Endodermal cell (in vitro differentiated cells): Measurements from ENCODE around the gene LHPP. TPM values are rescaled to one million over a fixed set of nuclear protein-coding genes. Genes with fewer than 3 reads are reported as not detected.

Experiments used
- DNase-seq: peaks from one replicate; pipeline ENCODE4 v3.0.0-alpha.2; 2017
- H3K27ac ChIP-seq: 2 replicates; pipeline ENCODE4 v1.5.1; 2013; ENCODE audit warnings: mild to moderate bottlenecking, low read depth, low read length, moderate library complexity
- H3K27me3 ChIP-seq: 2 replicates; pipeline ENCODE4 v1.6.1; 2013; ENCODE audit warnings: mild to moderate bottlenecking, low read length, moderate library complexity; ENCODE audit not compliant: insufficient read depth, control insufficient read depth, poor library complexity, severe bottlenecking
- H3K36me3 ChIP-seq: 2 replicates; pipeline ENCODE4 v1.7.0; 2013; ENCODE audit warnings: mild to moderate bottlenecking, low read length, moderate library complexity; ENCODE audit not compliant: control insufficient read depth, insufficient read depth
- H3K4me1 ChIP-seq: one replicate; pipeline ENCODE4 v1.7.0; 2013; ENCODE audit warnings: low read length; ENCODE audit not compliant: control insufficient read depth, insufficient read depth
- H3K4me3 ChIP-seq: 2 replicates; pipeline ENCODE4 v1.5.1; 2013; ENCODE audit warnings: mild to moderate bottlenecking, low read length, moderate library complexity
- H3K9ac ChIP-seq: 2 replicates; pipeline ENCODE4 v1.6.1; 2013; ENCODE audit warnings: mild to moderate bottlenecking, low read length, moderate library complexity; ENCODE audit not compliant: poor library complexity, severe bottlenecking; ENCODE audit errors: extremely low read depth
- H3K9me3 ChIP-seq: 2 replicates; pipeline ENCODE4 v1.6.1; 2013; ENCODE audit warnings: mild to moderate bottlenecking, low read length, moderate library complexity; ENCODE audit not compliant: control insufficient read depth
- H3K27ac Mint-ChIP-seq: 2 replicates; pipeline ENCODE4 v1.8.0; 2020; ENCODE audit warnings: mixed read lengths
- H3K27me3 Mint-ChIP-seq: 2 replicates; pipeline ENCODE4 v1.8.0; 2021; ENCODE audit warnings: mild to moderate bottlenecking, mixed read lengths; ENCODE audit not compliant: insufficient read depth
- H3K36me3 Mint-ChIP-seq: 2 replicates; pipeline ENCODE4 v1.8.0; 2020; ENCODE audit warnings: low read depth, mixed read lengths
- H3K4me1 Mint-ChIP-seq: 2 replicates; pipeline ENCODE4 v1.8.0; 2020; ENCODE audit warnings: mixed read lengths
- H3K4me3 Mint-ChIP-seq: 2 replicates; pipeline ENCODE4 v1.8.0; 2020; ENCODE audit warnings: mild to moderate bottlenecking, moderate library complexity, mixed read lengths
- H3K9me3 Mint-ChIP-seq: 2 replicates; pipeline ENCODE4 v1.8.0; 2020; ENCODE audit warnings: mild to moderate bottlenecking, mixed read lengths
- CTCF ChIP-seq: fragments of 200-600 bp; sonication (generic); conservative IDR thresholded peaks from 2 replicates; pipeline ENCODE4 v1.5.0; 2021; ENCODE audit warnings: antibody characterized with exemption, mild to moderate bottlenecking
- WGBS, 2 experiments: methylation state at CpG; one replicate each; pipeline versions ENCODE4 v1.1.5 to v1.1.7; 2013; ENCODE audit warnings: missing lambda C conversion rate in 2 of 2, mixed read lengths in 1 of 2; ENCODE audit not compliant: insufficient coverage in 1 of 2, insufficient read length in 1 of 2; 5-methylcytosine and 5-hydroxymethylcytosine counted together
- total RNA-seq, 2 donors: library from RNA; stranded (reverse); fragmentation: NEBNext Ultra II Directional in 1 of 2; extraction: Animal tissue kit (Norgen Biotek cat#: 25700) in 1 of 2; gene quantifications; 2 replicates in 1 of 2; 3 replicates in 1 of 2; pipeline ENCODE4 v1.2.1, GENCODE V29; 2021

The LHPP gene
- total RNA-seq, 2 donors from 2014 or later: 23.3 to 24.8 TPM

DNA sequence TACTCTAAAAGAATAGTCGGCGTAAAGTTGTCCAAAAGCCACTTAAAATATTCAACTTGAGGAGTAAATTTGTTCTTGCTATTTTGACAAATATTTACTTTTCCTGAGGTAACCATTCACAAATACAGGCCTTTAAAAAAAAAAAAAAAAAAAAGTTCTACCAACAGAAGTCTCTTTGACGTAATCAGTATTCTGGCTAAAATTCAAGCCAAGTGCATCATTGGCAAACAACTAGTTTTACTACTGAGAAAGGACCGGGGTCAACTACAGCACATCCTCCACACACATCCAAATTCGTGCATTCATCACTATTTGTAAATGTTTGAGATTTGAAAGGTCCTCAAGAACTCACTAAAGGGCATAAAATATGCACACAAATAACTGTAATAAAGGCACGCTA lies 44.9 kb upstream of the LHPP start:
- Histone ChIP-seq H3K4me1 (no peaks in the 10 kb centered on the region), H3K4me3 (peak overlapping the region; percentile 89), H3K9me3 (no peaks in the 10 kb centered on the region), H3K27ac (no peak overlapping the region), H3K27me3 (peaks cover 7% of the 10 kb centered on the region), H3K36me3 (peaks cover 22% of the 10 kb centered on the region), H3K9ac (no peak overlapping the region)
- no peak for DNase-seq
- Mint-ChIP-seq H3K9me3 (no peaks in the 10 kb centered on the region), H3K27ac (no peak overlapping the region), H3K36me3 (peaks cover 6% of the 10 kb centered on the region), H3K4me3 (peak overlapping the region; percentile 79), H3K27me3 (peaks cover 20% of the 10 kb centered on the region), H3K4me1 (peaks cover 18% of the 10 kb centered on the region)
- 90 to 94% methylated on average over 4 to 5 of the region's 6 CpGs for WGBS, 2 experiments
- no peak for TF ChIP-seq CTCF

DNA sequence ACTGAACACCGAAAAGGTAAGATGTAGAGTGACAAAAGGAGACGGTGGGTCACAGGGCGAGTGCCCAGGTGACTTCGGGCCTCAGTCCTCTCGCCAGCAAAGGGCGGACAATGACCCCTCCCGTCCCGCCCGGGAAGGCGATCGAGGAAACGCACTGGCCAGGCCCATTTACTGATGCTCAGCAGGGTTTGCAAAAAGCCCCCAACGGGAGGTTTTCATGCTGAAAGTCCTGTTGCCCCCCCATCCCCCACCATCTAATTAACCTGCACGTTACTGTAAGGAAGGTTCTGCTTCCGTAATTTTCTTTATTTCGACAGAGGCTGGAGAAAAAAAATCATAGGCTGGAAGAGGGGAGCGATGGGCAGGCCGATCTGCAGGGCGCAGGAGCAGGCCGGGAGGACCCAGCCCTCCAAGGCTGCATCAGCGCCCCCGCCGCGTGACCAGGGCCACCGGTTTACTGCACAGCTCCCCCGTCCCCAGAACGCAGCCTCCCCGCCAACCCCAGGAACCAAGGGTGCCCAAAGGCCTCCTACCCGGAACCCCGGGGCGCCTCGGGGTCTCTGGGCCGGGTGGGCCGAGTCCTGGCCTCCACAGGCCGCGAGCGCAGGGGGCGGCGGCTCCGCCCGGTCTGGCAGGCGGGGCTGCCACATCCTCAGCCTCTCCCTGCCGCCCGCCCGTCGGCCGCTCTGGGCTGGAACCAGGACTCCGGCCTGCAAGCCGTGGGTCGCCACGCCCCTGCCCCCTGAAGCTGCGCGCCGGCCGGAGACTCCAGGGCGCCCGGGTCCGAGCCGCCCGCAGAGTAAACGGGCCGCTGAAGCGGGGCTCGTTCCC lies 43.5 kb upstream of the LHPP start:
- peak; percentile 86 for DNase-seq
- H3K36me3 ChIP-seq: peaks cover 11% of the 10 kb centered on the region
- WGBS, 2 experiments: 1 to 2% methylated on average over 20 to 64 of the region's 64 CpGs
- peak overlapping the region; percentile 89 for H3K4me3 ChIP-seq
- Mint-ChIP-seq H3K27ac (peak overlapping the region; percentile 76), H3K4me1 (peaks cover 18% of the 10 kb centered on the region), H3K36me3 (no peaks in the 10 kb centered on the region), H3K4me3 (peak overlapping the region; percentile 79), H3K27me3 (peaks cover 27% of the 10 kb centered on the region), H3K9me3 (no peaks in the 10 kb centered on the region)
- H3K9me3 ChIP-seq: no peaks in the 10 kb centered on the region
- peak overlapping the region; percentile 51 for H3K9ac ChIP-seq
- H3K27me3 ChIP-seq: peaks cover 7% of the 10 kb centered on the region
- no peak overlapping the region for H3K27ac ChIP-seq
- no peaks in the 10 kb centered on the region for H3K4me1 ChIP-seq
- TF ChIP-seq CTCF: peak; percentile 36

DNA sequence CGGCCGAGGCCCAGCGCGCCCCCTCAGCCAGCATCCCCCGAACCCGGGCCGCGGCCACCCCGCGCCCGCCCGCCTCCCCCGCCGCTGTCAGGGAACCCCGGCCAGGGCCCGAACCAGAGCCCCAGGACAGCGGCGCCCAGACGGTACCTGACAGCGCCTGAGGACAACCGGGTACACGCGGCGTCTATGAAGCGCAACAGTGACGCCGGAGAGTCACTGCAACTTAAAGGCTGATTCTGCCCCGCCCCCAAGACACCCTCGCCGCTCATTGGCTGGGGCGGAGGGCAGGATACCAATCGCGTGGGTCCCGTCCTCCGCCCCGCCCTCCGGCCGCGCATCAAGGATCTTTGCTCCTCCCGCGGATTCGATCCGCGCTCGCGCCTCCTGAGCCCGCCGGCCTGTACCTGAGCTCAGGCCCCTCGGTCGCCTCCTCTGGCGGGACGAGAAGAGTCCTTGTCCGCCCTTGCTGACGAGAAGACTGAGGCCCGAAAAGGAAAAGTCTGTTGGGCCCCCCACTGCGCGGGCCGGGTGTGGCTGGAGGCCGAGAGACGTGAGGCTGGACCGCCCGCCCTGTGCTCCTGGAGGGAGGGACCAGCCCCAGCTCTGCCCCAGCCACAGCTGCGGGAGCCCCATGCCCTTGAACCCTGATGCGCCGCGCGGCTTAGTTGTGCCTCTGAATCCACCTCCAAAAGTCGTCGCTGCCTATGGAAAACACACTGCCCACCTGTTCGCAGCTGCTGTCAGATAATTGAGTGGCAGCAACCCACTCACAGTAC lies 42.7 kb upstream of the LHPP start, which contains the start of gene OAT:
OAT (minus strand) TSS at position 198 of the 776 bp plus-strand sequence. CDS start 6,752 bp downstream, outside the sequence.
- peaks cover 9% of the 10 kb centered on the region for H3K36me3 ChIP-seq
- H3K27me3 ChIP-seq: peaks cover 7% of the 10 kb centered on the region
- H3K4me1 ChIP-seq: no peaks in the 10 kb centered on the region
- DNase-seq: peak; percentile 99
- H3K9me3 Mint-ChIP-seq: no peaks in the 10 kb centered on the region
- WGBS, 2 experiments: 5 to 9% methylated on average over 39 to 70 of the region's 70 CpGs
- peak within 1 kb of the TSS; percentile 76 for H3K27ac Mint-ChIP-seq
- no peaks in the 10 kb centered on the region for H3K9me3 ChIP-seq
- H3K27me3 Mint-ChIP-seq: peaks cover 27% of the 10 kb centered on the region
- peak within 1 kb of the TSS; percentile 89 for H3K4me3 ChIP-seq
- peaks cover 18% of the 10 kb centered on the region for H3K4me1 Mint-ChIP-seq
- peak; percentile 69 for TF ChIP-seq CTCF
- H3K9ac ChIP-seq: peak within 1 kb of the TSS; percentile 51
- H3K27ac ChIP-seq: no peak within 1 kb of the TSS
- peak within 1 kb of the TSS; percentile 79 for H3K4me3 Mint-ChIP-seq
- no peaks in the 10 kb centered on the region for H3K36me3 Mint-ChIP-seq
